ENCODE results near the gene CDH4.

DNA sequence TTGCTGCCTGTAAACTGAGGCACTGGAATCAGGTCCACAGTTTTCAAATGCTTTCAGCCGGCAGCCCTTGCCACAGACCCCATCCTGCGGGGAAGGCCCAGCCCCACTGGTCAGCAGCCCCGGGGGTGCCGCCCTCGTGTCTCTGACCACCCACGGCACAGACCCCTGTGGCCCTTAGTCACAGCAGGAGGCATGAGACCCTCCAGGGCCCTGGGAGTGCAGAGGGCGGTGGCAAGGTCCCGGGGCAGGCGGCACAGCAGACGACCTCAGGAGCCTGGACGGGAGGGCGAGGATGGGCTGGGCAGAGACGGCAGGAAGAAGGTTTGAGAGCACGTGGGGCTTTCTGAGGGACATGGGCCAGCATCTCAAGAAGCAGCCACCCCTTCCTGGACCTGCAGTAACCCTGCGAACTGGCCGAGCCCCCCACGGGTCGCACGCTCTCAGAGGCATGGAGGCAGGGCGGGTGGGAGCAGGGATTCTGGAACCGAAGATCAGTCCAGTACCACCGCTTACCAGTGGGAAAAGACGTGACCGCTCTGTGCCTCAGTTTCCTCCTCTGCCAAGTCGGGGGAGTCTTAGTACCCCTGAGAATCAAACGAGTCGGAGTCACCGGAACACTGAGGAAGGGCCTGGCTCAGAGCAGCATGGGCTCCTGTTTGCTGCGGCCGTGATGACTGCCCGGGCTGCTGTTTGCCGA is 672.9 kb downstream of the CDH4 start:
- TF ChIP-seq POLR2AphosphoS5 (IDR thresholded peaks at IDR 0.05), result no peak
- TF ChIP-seq, protein P1, sequence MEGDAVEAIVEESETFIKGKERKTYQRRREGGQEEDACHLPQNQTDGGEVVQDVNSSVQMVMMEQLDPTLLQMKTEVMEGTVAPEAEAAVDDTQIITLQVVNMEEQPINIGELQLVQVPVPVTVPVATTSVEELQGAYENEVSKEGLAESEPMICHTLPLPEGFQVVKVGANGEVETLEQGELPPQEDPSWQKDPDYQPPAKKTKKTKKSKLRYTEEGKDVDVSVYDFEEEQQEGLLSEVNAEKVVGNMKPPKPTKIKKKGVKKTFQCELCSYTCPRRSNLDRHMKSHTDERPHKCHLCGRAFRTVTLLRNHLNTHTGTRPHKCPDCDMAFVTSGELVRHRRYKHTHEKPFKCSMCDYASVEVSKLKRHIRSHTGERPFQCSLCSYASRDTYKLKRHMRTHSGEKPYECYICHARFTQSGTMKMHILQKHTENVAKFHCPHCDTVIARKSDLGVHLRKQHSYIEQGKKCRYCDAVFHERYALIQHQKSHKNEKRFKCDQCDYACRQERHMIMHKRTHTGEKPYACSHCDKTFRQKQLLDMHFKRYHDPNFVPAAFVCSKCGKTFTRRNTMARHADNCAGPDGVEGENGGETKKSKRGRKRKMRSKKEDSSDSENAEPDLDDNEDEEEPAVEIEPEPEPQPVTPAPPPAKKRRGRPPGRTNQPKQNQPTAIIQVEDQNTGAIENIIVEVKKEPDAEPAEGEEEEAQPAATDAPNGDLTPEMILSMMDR (IDR thresholded peaks at IDR 0.05), result no peak
- TF ChIP-seq EP300 (IDR thresholded peaks at IDR 0.05), result no peak
- no peak for TF ChIP-seq POLR2A (IDR thresholded peaks at IDR 0.05)

All from sigmoid colon (tissue), 4 donors.